CD14-positive monocyte (primary cell): ENCODE data around the gene TRPM4. TPM values are rescaled to one million over a fixed set of nuclear protein-coding genes. Genes with fewer than 3 reads are reported as not detected.

Experiments
- DNase-seq, 3 donors: peaks; one replicate each; pipeline ENCODE4 v3.0.0-alpha.2; 2011 to 2022
- H2AFZ ChIP-seq: 2 replicates; pipeline ENCODE4 v1.6.0; 2012; ENCODE audit warnings: mild to moderate bottlenecking, low read depth, low read length, inconsistent platforms; ENCODE audit not compliant: insufficient read depth, poor library complexity, severe bottlenecking
- H3K27ac ChIP-seq, 2 donors: 1 replicate in 1 of 2; 2 replicates in 1 of 2; pipeline ENCODE4 v1.5.1; 2012 to 2013; ENCODE audit warnings: low read length in 2 of 2, control low read depth in 1 of 2, inconsistent platforms in 1 of 2, low read depth in 1 of 2, mild to moderate bottlenecking in 1 of 2
- H3K27me3 ChIP-seq, 2 donors: one replicate each; pipeline versions ENCODE4 v1.6.0 to v1.6.1; 2011 to 2013; ENCODE audit warnings: low read length in 2 of 2; ENCODE audit not compliant: control insufficient read depth in 2 of 2, insufficient read depth in 2 of 2
- H3K36me3 ChIP-seq, 2 donors: replicated peaks in 1 of 2; 1 replicate in 1 of 2; 2 replicates in 1 of 2; pipeline versions ENCODE4 v1.5.1 to v1.6.1; 2012 to 2013; ENCODE audit warnings: low read length in 2 of 2, control low read depth in 1 of 2, inconsistent platforms in 1 of 2, mild to moderate bottlenecking in 1 of 2; ENCODE audit not compliant: insufficient read depth in 2 of 2, control insufficient read depth in 1 of 2
- H3K4me1 ChIP-seq, 2 donors: 1 replicate in 1 of 2; 2 replicates in 1 of 2; pipeline versions ENCODE4 v1.5.1 to v1.6.1; 2012 to 2013; ENCODE audit warnings: low read length in 2 of 2, control low read depth in 1 of 2, inconsistent platforms in 1 of 2, mild to moderate bottlenecking in 1 of 2, moderate library complexity in 1 of 2; ENCODE audit not compliant: insufficient read depth in 2 of 2, control insufficient read depth in 1 of 2
- H3K4me2 ChIP-seq: replicated peaks from 2 replicates; pipeline ENCODE3; 2012; ENCODE audit warnings: low read length, moderate library complexity, mild to moderate bottlenecking; ENCODE audit not compliant: poor library complexity, severe bottlenecking; ENCODE audit errors: extremely low read depth
- H3K4me3 ChIP-seq, 3 experiments: fragments of 200-600 bp in 1 of 3; sonication (generic) in 1 of 3; replicated peaks in 1 of 3; 1 replicate in 2 of 3; 2 replicates in 1 of 3; pipeline ENCODE4 v1.5.1; 2011 to 2013; ENCODE audit warnings: low read length in 3 of 3, mild to moderate bottlenecking in 3 of 3, control low read depth in 2 of 3, low read depth in 2 of 3, inconsistent platforms in 1 of 3, moderate library complexity in 1 of 3
- H3K79me2 ChIP-seq: 2 replicates; pipeline ENCODE4 v1.6.0; 2012; ENCODE audit warnings: mild to moderate bottlenecking, control low read depth, inconsistent platforms, low read length, moderate library complexity; ENCODE audit not compliant: insufficient read depth
- H3K9ac ChIP-seq: 2 replicates; pipeline ENCODE4 v1.6.0; 2017; ENCODE audit warnings: low read length, mild to moderate bottlenecking; ENCODE audit not compliant: insufficient read depth, poor library complexity, severe bottlenecking
- H3K9me3 ChIP-seq, 2 donors: replicated peaks in 1 of 2; 1 replicate in 1 of 2; 2 replicates in 1 of 2; pipeline versions ENCODE4 v1.5.1 to v1.6.1; 2012 to 2013; ENCODE audit warnings: low read length in 2 of 2, control low read depth in 1 of 2; ENCODE audit not compliant: control insufficient read depth in 1 of 2, insufficient read depth in 1 of 2
- H4K20me1 ChIP-seq: 2 replicates; pipeline ENCODE4 v1.6.0; 2012; ENCODE audit warnings: mild to moderate bottlenecking, low read length, control low read depth, moderate library complexity; ENCODE audit not compliant: insufficient read depth
- H3K27ac Mint-ChIP-seq, 7 donors: one replicate each; pipeline ENCODE4 v1.8.0; 2020; ENCODE audit warnings: mild to moderate bottlenecking in 7 of 7, mixed read lengths in 7 of 7, moderate library complexity in 6 of 7, inconsistent platforms in 2 of 7
- H3K27me3 Mint-ChIP-seq, 3 donors: one replicate each; pipeline ENCODE4 v1.8.0; 2021 to 2022; ENCODE audit warnings: low read depth in 3 of 3, mild to moderate bottlenecking in 3 of 3, mixed read lengths in 3 of 3, moderate library complexity in 3 of 3, inconsistent platforms in 1 of 3
- H3K36me3 Mint-ChIP-seq, 2 donors: one replicate each; pipeline ENCODE4 v1.8.0; 2020; ENCODE audit warnings: mixed read lengths in 2 of 2, inconsistent platforms in 1 of 2, mild to moderate bottlenecking in 1 of 2
- H3K4me1 Mint-ChIP-seq: one replicate; pipeline ENCODE4 v1.8.0; 2020; ENCODE audit warnings: mild to moderate bottlenecking, mixed read lengths
- H3K4me3 Mint-ChIP-seq, 2 donors: one replicate each; pipeline ENCODE4 v1.8.0; 2020; ENCODE audit warnings: mild to moderate bottlenecking in 2 of 2, mixed read lengths in 2 of 2, moderate library complexity in 1 of 2
- H3K9me3 Mint-ChIP-seq, 7 donors: one replicate each; pipeline ENCODE4 v1.8.0; 2020 to 2022; ENCODE audit warnings: mixed read lengths in 7 of 7, mild to moderate bottlenecking in 6 of 7, moderate library complexity in 6 of 7, inconsistent platforms in 2 of 7
- CTCF ChIP-seq: fragments of 200-600 bp; IDR thresholded peaks from one replicate; pipeline ENCODE4 v1.8.0; 2022; ENCODE audit warnings: antibody characterized with exemption, mild to moderate bottlenecking
- WGBS: methylation state at CpG from one replicate; pipeline ENCODE4 v1.1.5; 2013; ENCODE audit warnings: missing lambda C conversion rate; ENCODE audit not compliant: insufficient coverage; 5-methylcytosine and 5-hydroxymethylcytosine counted together
- intact Hi-C, 2 donors: fragments of 100-400 bp; cut with micrococcal nuclease; formaldehyde crosslinking; loops; one replicate each; pipeline versions ENCODE4 v1.15.0 to v1.15.1; 2023
- polyA plus RNA-seq, 3 donors: library from polyadenylated mRNA; depleted of rRNA in 1 of 3; unstranded in 2 of 3; stranded (reverse) in 1 of 3; fragments of 300-500 nt in 2 of 3; fragments of >200 nt in 1 of 3; fragmentation: Illumina TruSeq in 2 of 3; gene quantifications; 1 replicate in 2 of 3; 2 replicates in 1 of 3; pipeline ENCODE4 v1.2.3, GENCODE V29; 2012 to 2021

TRPM4 gene
- polyA plus RNA-seq, 3 donors: 6.0 to 6.9 (median 6.6) TPM

- no peaks in the 10 kb centered on the region for H3K79me2 ChIP-seq
- H3K9ac ChIP-seq: no peak overlapping the region
- no peak overlapping the region for H3K4me2 ChIP-seq
- no peak for DNase-seq
- no peaks in the 10 kb centered on the region for H3K27me3 ChIP-seq
- WGBS: 97% methylated on average over 3 of the region's 6 CpGs
- peaks cover 0 to 2% of the 10 kb centered on the region in 2 donors for H3K4me1 ChIP-seq
- no peak overlapping the region for H3K27ac ChIP-seq
- H3K36me3 ChIP-seq: no peaks in the 10 kb centered on the region
- Mint-ChIP-seq H3K9me3 (peaks cover 0 to 4% (median 0%) of the 10 kb centered on the region in 7 donors), H3K27me3 (peaks cover 2 to 12% (median 6%) of the 10 kb centered on the region in 3 donors), H3K4me1 (no peaks in the 10 kb centered on the region), H3K27ac (no peak overlapping the region), H3K4me3 (no peak overlapping the region), H3K36me3 (no peaks in the 10 kb centered on the region)
- no peaks in the 10 kb centered on the region for H4K20me1 ChIP-seq
- no peak for TF ChIP-seq CTCF
- H3K9me3 ChIP-seq: no peaks in the 10 kb centered on the region
- no peak overlapping the region for H2AFZ ChIP-seq
- no peak overlapping the region for H3K4me3 ChIP-seq
- intact Hi-C loops: loop anchor here in 1 of 2 donors (5.0 kb wide), 1 partner anchor 120 kb away; no protein-coding TSS in a partner anchor
Measured at GRCh38 chr19:49217382-49217781, 59.8 kb downstream of the TRPM4 start.

- no peak overlapping the region for H3K4me3 ChIP-seq
- no peak overlapping the region for H3K4me2 ChIP-seq
- H3K36me3 Mint-ChIP-seq: no peaks in the 10 kb centered on the region
- no peak for TF ChIP-seq CTCF
- peaks cover 3 to 13% (median 4%) of the 10 kb centered on the region in 3 donors for H3K27me3 Mint-ChIP-seq
- H3K9me3 Mint-ChIP-seq: no peaks in the 10 kb centered on the region
- H3K27me3 ChIP-seq: no peaks in the 10 kb centered on the region
- H3K27ac Mint-ChIP-seq: no peak overlapping the region
- no peak overlapping the region for H3K4me3 Mint-ChIP-seq
- no peaks in the 10 kb centered on the region for H3K4me1 Mint-ChIP-seq
- WGBS: 98% methylated on average over 4 of the region's 6 CpGs
- no peaks in the 10 kb centered on the region for H3K79me2 ChIP-seq
- no peaks in the 10 kb centered on the region for H3K4me1 ChIP-seq
- H3K27ac ChIP-seq: no peak overlapping the region
- no peaks in the 10 kb centered on the region for H4K20me1 ChIP-seq
- H3K36me3 ChIP-seq: no peaks in the 10 kb centered on the region
- no peak overlapping the region for H3K9ac ChIP-seq
- H3K9me3 ChIP-seq: no peaks in the 10 kb centered on the region
- intact Hi-C loops: no loop called here
- DNase-seq: no peak
- no peak overlapping the region for H2AFZ ChIP-seq
Measured at GRCh38 chr19:49222011-49222410, 64.4 kb downstream of the TRPM4 start.
